NCI-H2081 treated with DMSO at 0.1 percent for 48 hours (cell line): ENCODE results near the gene BRD3.

Experiments used
- DNase-seq: peaks from one replicate; lab custom pipeline; 2025; lab: John Stamatoyannopoulos, UW

The BRD3 gene

GRCh38 chr9:134066913-134067851 is 644 bp downstream of the BRD3 start:
- DNase-seq, result no peak

GRCh38 chr9:134066526-134066912 is 1.3 kb downstream of the BRD3 start:
- no peak for DNase-seq

- DNase-seq, result no peak
Observed at GRCh38 chr9:134065612-134066419, 2.0 kb downstream of the BRD3 start.

DNA sequence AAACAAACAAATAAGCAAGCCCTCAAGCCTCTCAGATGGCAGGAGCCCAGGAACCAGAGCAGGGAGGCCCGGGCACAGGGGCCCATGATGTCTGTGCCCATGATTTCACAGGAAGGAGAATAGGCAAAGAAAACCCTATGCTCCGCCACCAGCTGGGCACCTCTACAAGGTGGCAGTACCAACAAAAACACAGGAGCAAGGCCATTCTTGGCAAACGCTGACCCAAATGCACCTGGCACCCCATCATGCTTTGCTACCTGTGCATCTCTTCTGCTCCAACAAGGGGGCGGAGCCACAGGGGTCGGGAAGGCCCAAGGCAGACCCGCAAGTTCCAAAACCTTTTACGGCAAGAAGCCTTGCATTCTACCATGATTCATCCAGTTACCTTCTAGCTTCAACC is 3.1 kb downstream of the BRD3 start:
- DNase-seq, result no peak

- no peak for DNase-seq
Observed at GRCh38 chr9:134063571-134064450, 4.0 kb downstream of the BRD3 start.

GRCh38 chr9:134063088-134063570 is 4.7 kb downstream of the BRD3 start:
- DNase-seq, result no peak

GRCh38 chr9:134062461-134063087 is 5.3 kb downstream of the BRD3 start:
- DNase-seq, result no peak

- DNase-seq, result no peak
Observed at GRCh38 chr9:134061688-134062371, 6.0 kb downstream of the BRD3 start.

DNA sequence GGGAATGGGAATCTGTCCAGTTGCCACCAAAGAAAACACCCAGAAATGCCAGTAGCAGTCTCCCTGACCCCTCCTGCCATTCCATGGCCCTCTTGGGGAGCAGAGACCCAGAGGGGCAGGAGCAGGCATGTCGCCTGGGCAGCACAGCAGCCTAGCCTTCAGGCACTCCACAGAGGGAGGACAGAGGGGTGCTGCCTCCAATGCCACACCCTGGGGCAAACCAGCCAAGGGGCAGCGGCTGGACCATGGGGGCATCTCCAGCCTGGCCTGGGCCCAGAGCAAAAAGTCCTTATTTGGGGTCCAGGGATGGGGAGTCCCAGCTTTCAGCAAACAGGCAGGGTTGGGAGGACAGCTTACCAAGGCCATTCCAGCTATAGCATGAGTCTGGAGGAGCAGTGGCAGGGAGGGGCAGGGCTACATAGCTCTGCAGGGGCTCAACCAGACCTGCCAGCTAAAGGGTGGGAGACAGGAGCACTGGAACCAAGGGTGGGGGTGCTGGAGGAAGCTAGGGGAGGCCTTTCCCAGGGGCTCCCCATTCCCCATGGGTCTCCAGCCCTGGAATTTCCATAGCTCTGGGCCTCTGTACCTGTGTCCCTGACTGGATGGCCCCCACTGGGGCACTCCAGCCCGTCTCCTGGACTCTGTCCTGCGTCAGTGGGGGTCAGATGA is 6.7 kb downstream of the BRD3 start:
- no peak for DNase-seq

- no peak for DNase-seq
Observed at GRCh38 chr9:134060546-134060945, 7.3 kb downstream of the BRD3 start.

DNA sequence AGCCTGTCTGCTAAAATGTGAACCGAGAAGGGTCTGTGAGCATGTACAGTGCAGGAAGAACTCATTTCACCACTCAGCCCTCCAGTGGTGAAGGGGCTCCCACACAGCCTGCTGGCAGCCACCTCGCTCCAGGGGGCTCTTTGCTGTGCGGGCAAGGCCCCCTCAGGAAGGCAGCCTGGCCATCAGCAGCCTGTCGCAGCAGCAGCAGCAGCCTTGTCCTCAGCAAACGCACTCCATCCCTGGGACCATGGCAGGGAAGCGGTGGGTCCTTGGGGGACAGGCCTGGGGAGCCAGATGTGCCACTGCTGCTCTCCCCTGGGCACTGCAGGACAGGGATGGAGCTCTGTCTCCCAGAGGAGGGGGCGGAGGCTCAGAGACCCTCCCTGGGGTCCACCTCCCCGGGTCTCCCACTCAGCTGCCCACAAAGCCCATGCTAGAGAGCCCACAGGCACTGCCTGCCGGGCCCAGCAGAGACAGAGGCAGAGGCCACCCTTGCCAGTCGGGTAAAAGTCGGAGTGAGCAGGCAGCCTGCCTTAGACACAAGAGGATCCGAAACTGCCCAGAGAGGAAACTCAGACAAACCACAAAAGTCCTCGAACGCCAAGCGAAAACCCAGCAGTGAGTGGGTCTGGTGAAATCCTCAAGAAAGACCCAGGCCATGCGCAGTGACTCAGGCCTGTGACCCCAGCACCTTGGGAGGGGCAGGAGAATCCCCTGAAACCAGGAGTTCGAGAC is 8.0 kb downstream of the BRD3 start:
- no peak for DNase-seq

- no peak for DNase-seq
Observed at GRCh38 chr9:134059188-134059641, 8.6 kb downstream of the BRD3 start.

DNA sequence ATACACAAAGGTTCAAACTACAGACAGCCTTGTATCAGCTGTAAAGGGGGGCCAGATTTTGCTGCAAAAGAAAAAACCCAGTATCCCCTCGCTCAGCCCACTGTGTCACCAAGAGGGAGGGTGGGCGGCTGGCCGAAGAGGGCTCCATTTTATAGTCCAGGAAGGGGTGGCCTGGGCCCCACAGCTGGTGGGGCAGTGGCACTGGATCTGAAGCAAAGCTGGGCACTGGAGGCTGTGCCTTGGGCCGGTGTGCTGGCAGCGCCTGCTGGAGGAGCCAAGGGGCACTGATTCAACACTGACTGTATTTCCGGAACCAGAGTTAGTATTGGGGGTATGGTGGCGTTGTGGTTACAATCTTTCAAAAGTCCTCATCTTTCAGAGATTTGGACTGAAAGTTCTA is 9.1 kb downstream of the BRD3 start:
- no peak for DNase-seq

DNA sequence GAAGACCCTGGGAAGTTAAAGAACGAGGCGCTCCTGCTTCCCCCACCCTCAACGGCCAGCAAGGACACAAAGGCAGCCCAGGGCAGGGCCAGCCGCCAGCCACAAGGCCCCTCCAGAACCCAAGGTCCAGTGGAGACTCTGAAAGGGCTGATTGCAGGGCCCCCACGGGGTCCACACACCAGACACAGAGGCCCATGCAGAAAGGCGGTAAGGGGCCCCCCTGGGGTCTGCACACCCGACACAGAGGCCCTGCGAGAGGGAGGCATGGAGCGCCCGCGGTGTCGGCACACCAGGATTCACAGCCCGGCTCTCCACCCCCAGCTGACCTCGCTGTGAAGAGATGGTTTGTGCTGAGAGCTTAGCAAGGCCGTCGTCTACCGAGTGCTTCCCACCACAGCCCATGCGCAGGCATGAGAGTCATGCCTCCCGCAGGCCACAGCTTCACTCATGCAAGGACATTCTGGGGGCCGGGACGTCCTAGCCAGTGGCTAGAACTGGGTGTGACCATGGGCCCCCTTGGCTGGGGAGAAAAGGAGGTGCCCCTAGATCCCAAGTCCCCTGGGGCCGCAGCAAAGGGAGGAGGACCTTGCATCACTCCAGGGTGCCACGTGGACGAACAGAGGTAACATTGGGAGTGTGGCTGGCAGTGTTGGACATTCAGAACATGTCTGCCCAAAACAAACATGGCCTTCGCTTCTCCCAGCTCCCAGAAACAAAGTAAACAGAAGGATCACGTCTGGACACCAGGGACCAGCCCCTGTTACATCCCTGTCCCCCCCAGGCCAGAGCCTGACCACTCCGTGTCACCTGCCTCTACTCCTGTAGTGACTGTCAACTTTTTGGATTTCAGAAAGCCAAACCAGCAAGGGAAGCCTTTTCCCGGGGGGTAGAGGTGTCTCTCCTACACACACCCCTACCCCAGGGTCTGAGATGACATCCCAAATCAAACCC is 9.8 kb downstream of the BRD3 start:
- no peak for DNase-seq

DNA sequence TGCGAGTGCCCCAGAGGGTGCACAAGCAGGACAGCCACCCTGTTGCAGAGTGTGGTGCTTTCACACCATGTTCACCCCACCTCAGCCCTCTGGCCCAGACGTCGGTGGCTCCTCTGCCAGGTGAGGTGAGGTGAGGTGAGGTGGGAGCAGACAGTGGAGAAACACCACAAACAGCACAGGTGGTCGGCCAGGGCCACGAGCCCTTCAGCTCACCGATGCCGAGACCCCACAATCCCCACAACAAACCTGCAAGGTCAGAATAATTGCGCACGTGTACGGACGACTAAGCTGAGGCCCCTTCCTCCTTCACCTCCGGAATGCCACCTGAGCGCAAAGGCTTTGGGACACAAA is 10.5 kb downstream of the BRD3 start:
- DNase-seq, result no peak

- DNase-seq, result no peak
Observed at GRCh38 chr9:134056483-134057306, 11.1 kb downstream of the BRD3 start.

GRCh38 chr9:134055981-134056461 is 11.8 kb downstream of the BRD3 start:
- no peak for DNase-seq
